Bronchial epithelial cell (primary cell): ENCODE data around the gene FPR3. TPM values are rescaled to one million over a fixed set of nuclear protein-coding genes. Genes with fewer than 3 reads are reported as not detected.
A peak's percentile ranks its signal among the peaks of the same experiment; 100 is the strongest.

Experiments used
- DNase-seq: peaks from one replicate; pipeline ENCODE4 v3.0.0-alpha.2; 2010; ENCODE audit warnings: low read depth
- FAIRE-seq: peaks from 2 replicates; lab custom pipeline; 2011; peaks lifted over from hg19 to GRCh38; lab: Jason Lieb, UNC
- H3K27me3 ChIP-seq: 2 replicates; pipeline ENCODE4 v1.5.1; 2011; ENCODE audit warnings: low read length; ENCODE audit not compliant: control insufficient read depth, insufficient read depth
- H3K36me3 ChIP-seq: 2 replicates; pipeline ENCODE4 v1.5.1; 2011; ENCODE audit warnings: low read length; ENCODE audit not compliant: control insufficient read depth, insufficient read depth
- H3K4me3 ChIP-seq: 2 replicates; pipeline ENCODE4 v1.5.1; 2011; ENCODE audit warnings: mild to moderate bottlenecking, low read depth, low read length, control low read depth
- CTCF ChIP-seq: IDR thresholded peaks from 2 replicates; pipeline ENCODE4 v1.5.1; 2011; ENCODE audit warnings: mild to moderate bottlenecking, moderate library complexity, low read length, control low read depth, inconsistent platforms; ENCODE audit not compliant: insufficient read depth, severe bottlenecking
- total RNA-seq: library from RNA; depleted of rRNA; stranded (reverse); fragments of >200 nt; gene quantifications from 2 replicates; pipeline ENCODE4 v1.2.1, GENCODE V29; 2014

The FPR3 gene
- total RNA-seq, 1 donor from 2014 or later: not detected

GRCh38 chr19:51786646-51787494 lies 8.1 kb upstream of the FPR3 start:
- no peaks in the 10 kb centered on the region for H3K36me3 ChIP-seq
- no peak for TF ChIP-seq CTCF

GRCh38 chr19:51788029-51788428 lies 6.9 kb upstream of the FPR3 start:
- no peak for FAIRE-seq
- no peak for DNase-seq
- no peaks in the 10 kb centered on the region for H3K36me3 ChIP-seq
- H3K4me3 ChIP-seq: no peak overlapping the region
- no peak for TF ChIP-seq CTCF
- no peaks in the 10 kb centered on the region for H3K27me3 ChIP-seq

More at GRCh38 chr19:51786646-51787494, 8.1 kb upstream of the FPR3 start:
- no peaks in the 10 kb centered on the region for H3K27me3 ChIP-seq
- no peak for DNase-seq
- H3K4me3 ChIP-seq: no peak overlapping the region
- FAIRE-seq: no peak

GRCh38 chr19:51789061-51789795 lies 5.7 kb upstream of the FPR3 start:
- FAIRE-seq: no peak

GRCh38 chr19:51792932-51793331 lies 2.0 kb upstream of the FPR3 start:
- DNase-seq (no peak), FAIRE-seq (no peak)
- H3K27me3 ChIP-seq: no peaks in the 10 kb centered on the region
- H3K36me3 ChIP-seq: no peaks in the 10 kb centered on the region
- no peak overlapping the region for H3K4me3 ChIP-seq
- no peak for TF ChIP-seq CTCF

More at GRCh38 chr19:51789061-51789795, 5.7 kb upstream of the FPR3 start:
- Histone ChIP-seq H3K36me3 (no peaks in the 10 kb centered on the region), H3K4me3 (no peak overlapping the region), H3K27me3 (no peaks in the 10 kb centered on the region)
- no peak for TF ChIP-seq CTCF
- peak; percentile 19 for DNase-seq

GRCh38 chr19:51793994-51794393 lies 963 bp upstream of the FPR3 start:
- no peak for TF ChIP-seq CTCF
- DNase-seq: no peak
- Histone ChIP-seq H3K36me3 (no peaks in the 10 kb centered on the region), H3K27me3 (no peaks in the 10 kb centered on the region), H3K4me3 (no peak overlapping the region)
- FAIRE-seq: no peak
